SK-N-SH treated with all-trans-retinoic acid at 6 μM for 48 hours (cell line): ENCODE results near the gene MINDY2.

Source experiments
- ATAC-seq: fragments of 200-7000 bp; cut with Tn5 transposase; 3 replicates; pipeline ENCODE4 v1.9.1; 2020; ENCODE audit warnings: mild to moderate bottlenecking, moderate library complexity
- ARNTL ChIP-seq: fragments of 450-650 bp; formaldehyde crosslinking; IDR thresholded peaks from 2 replicates; pipeline ENCODE4 v1.5.0; 2020; ENCODE audit warnings: low read depth, mild to moderate bottlenecking, moderate library complexity, borderline replicate concordance
- BACH2 ChIP-seq: fragments of 250-450 bp; sonication (Bioruptor Pico); IDR thresholded peaks from 2 replicates; pipeline ENCODE4 v1.9.0; 2021; ENCODE audit warnings: mild to moderate bottlenecking, borderline replicate concordance
- CSDC2 ChIP-seq: fragments of 250-450 bp; sonication (Bioruptor Pico); IDR thresholded peaks from 2 replicates; pipeline ENCODE4 v1.5.0; 2020; ENCODE audit warnings: mild to moderate bottlenecking, moderate library complexity
- CSRNP3 ChIP-seq: fragments of 250-450 bp; sonication (Bioruptor Pico); IDR thresholded peaks from 2 replicates; pipeline ENCODE4 v1.5.1; 2021; ENCODE audit warnings: mild to moderate bottlenecking, moderate library complexity
- ESRRG ChIP-seq: fragments of 250-450 bp; sonication (Bioruptor Pico); IDR thresholded peaks from 2 replicates; pipeline ENCODE4 v1.6.1; 2021; ENCODE audit warnings: mild to moderate bottlenecking
- GLIS3 ChIP-seq: fragments of 250-450 bp; sonication (Bioruptor Pico); IDR thresholded peaks from 2 replicates; pipeline ENCODE4 v1.5.0; 2020; ENCODE audit warnings: mild to moderate bottlenecking, moderate library complexity
- ISL1 ChIP-seq: fragments of 250-450 bp; sonication (Bioruptor Pico); IDR thresholded peaks from 2 replicates; pipeline ENCODE4 v2.1.2; 2022; ENCODE audit warnings: mild to moderate bottlenecking, moderate library complexity
- OSR1 ChIP-seq: fragments of 250-450 bp; sonication (Bioruptor Pico); IDR thresholded peaks from 2 replicates; pipeline ENCODE4 v1.8.0; 2022; ENCODE audit warnings: moderate library complexity, mild to moderate bottlenecking, inconsistent platforms
- POU6F1 ChIP-seq: fragments of 250-450 bp; sonication (Bioruptor Pico); IDR thresholded peaks from 2 replicates; pipeline ENCODE4 v1.8.0; 2021; ENCODE audit warnings: low read depth, mild to moderate bottlenecking, moderate library complexity, borderline replicate concordance
- RARB ChIP-seq: fragments of 250-450 bp; sonication (Bioruptor Pico); IDR thresholded peaks from 2 replicates; pipeline ENCODE4 v1.8.0; 2021; ENCODE audit warnings: mild to moderate bottlenecking, moderate library complexity
- SNAI2 ChIP-seq: fragments of 250-450 bp; sonication (Bioruptor Pico); IDR thresholded peaks from 2 replicates; pipeline ENCODE4 v1.5.0; 2020; ENCODE audit warnings: mild to moderate bottlenecking, moderate library complexity
- TCF4 ChIP-seq: fragments of 250-450 bp; sonication (Bioruptor Pico); IDR thresholded peaks from 2 replicates; pipeline ENCODE4 v1.8.0; 2021; ENCODE audit warnings: mild to moderate bottlenecking, moderate library complexity, borderline replicate concordance
- TOX ChIP-seq: fragments of 250-450 bp; sonication (Bioruptor Pico); IDR thresholded peaks from 2 replicates; pipeline ENCODE4 v1.8.0; 2021; ENCODE audit warnings: mild to moderate bottlenecking, moderate library complexity, borderline replicate concordance
- TSHZ2 ChIP-seq: fragments of 250-450 bp; sonication (Bioruptor Pico); IDR thresholded peaks from 2 replicates; pipeline ENCODE4 v1.5.0; 2020; ENCODE audit warnings: mild to moderate bottlenecking, moderate library complexity
- ZC3H10 ChIP-seq: fragments of 250-450 bp; sonication (Bioruptor Pico); IDR thresholded peaks from 2 replicates; pipeline ENCODE4 v1.5.1; 2021; ENCODE audit warnings: mild to moderate bottlenecking, moderate library complexity
- ZFP3 ChIP-seq: fragments of 250-450 bp; sonication (Bioruptor Pico); IDR thresholded peaks from 2 replicates; pipeline ENCODE4 v1.5.0; 2020; ENCODE audit warnings: mild to moderate bottlenecking, moderate library complexity
- ZFP30 ChIP-seq: fragments of 450-650 bp; formaldehyde crosslinking; IDR thresholded peaks from 2 replicates; pipeline ENCODE4 v1.5.0; 2022; ENCODE audit warnings: mild to moderate bottlenecking, moderate library complexity
- ZNF70 ChIP-seq: fragments of 450-650 bp; formaldehyde crosslinking; IDR thresholded peaks from 2 replicates; pipeline ENCODE4 v1.5.0; 2020; ENCODE audit warnings: mild to moderate bottlenecking, moderate library complexity
- TF ChIP-seq, protein P1 (sequence below): fragments of 250-450 bp; sonication (Bioruptor Pico); IDR thresholded peaks from 2 replicates; pipeline ENCODE4 v1.8.0; 2020; ENCODE audit warnings: mild to moderate bottlenecking, moderate library complexity, borderline replicate concordance
- TF ChIP-seq, protein P2 (sequence below): fragments of 250-450 bp; sonication (Bioruptor Pico); IDR thresholded peaks from 2 replicates; pipeline ENCODE4 v1.5.1; 2020; ENCODE audit warnings: low read depth, mild to moderate bottlenecking, moderate library complexity

Gene MINDY2

GRCh38 chr15:58755350-58755749 lies 15.8 kb upstream of the MINDY2 start:
- TF ChIP-seq ZFP3: no peak
- TF ChIP-seq POU6F1: no peak
- no peak for TF ChIP-seq TSHZ2 (CRISPR knock-in tag)
- no peak for TF ChIP-seq ZNF70 (CRISPR knock-in tag)
- no peak for TF ChIP-seq GLIS3 (CRISPR knock-in tag)
- no peak for TF ChIP-seq OSR1 (CRISPR knock-in tag)
- TF ChIP-seq ESRRG (CRISPR knock-in tag): no peak
- TF ChIP-seq ZC3H10 (CRISPR knock-in tag): no peak
- TF ChIP-seq, protein P1, sequence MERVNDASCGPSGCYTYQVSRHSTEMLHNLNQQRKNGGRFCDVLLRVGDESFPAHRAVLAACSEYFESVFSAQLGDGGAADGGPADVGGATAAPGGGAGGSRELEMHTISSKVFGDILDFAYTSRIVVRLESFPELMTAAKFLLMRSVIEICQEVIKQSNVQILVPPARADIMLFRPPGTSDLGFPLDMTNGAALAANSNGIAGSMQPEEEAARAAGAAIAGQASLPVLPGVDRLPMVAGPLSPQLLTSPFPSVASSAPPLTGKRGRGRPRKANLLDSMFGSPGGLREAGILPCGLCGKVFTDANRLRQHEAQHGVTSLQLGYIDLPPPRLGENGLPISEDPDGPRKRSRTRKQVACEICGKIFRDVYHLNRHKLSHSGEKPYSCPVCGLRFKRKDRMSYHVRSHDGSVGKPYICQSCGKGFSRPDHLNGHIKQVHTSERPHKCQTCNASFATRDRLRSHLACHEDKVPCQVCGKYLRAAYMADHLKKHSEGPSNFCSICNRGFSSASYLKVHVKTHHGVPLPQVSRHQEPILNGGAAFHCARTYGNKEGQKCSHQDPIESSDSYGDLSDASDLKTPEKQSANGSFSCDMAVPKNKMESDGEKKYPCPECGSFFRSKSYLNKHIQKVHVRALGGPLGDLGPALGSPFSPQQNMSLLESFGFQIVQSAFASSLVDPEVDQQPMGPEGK: no peak
- TF ChIP-seq, protein P2, sequence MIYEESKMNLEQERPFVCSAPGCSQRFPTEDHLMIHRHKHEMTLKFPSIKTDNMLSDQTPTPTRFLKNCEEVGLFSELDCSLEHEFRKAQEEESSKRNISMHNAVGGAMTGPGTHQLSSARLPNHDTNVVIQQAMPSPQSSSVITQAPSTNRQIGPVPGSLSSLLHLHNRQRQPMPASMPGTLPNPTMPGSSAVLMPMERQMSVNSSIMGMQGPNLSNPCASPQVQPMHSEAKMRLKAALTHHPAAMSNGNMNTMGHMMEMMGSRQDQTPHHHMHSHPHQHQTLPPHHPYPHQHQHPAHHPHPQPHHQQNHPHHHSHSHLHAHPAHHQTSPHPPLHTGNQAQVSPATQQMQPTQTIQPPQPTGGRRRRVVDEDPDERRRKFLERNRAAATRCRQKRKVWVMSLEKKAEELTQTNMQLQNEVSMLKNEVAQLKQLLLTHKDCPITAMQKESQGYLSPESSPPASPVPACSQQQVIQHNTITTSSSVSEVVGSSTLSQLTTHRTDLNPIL (CRISPR knock-in tag): no peak
- no peak for TF ChIP-seq ARNTL (CRISPR knock-in tag)
- TF ChIP-seq BACH2 (CRISPR knock-in tag): no peak
- no peak for TF ChIP-seq ISL1
- no peak for TF ChIP-seq TCF4
- TF ChIP-seq RARB (CRISPR knock-in tag): no peak
- no peak for TF ChIP-seq TOX (CRISPR knock-in tag)

DNA sequence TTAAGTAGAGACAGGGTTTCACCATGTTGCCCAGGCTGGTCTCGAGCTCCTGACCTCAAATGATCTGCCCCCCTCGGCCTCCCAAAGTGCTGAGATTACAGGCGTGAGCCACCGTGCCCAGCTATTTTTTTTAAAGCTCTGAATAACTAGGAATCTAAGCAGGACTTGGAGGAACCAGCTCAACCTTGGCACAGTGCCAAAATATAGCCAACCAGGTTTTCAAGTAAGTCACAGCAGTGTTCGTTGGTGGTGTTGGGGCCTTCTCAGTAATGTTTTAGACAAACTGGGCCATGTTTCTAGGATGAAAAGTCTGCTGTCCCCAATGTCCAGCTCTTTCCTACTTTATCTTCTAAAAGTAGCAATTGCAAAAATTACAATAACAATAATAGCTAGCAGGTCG lies 15.1 kb upstream of the MINDY2 start:
- no peak for ATAC-seq
- TF ChIP-seq CSDC2 (no peak), BACH2 (CRISPR knock-in tag) (no peak), TSHZ2 (CRISPR knock-in tag) (no peak), POU6F1 (no peak), ZFP3 (no peak), GLIS3 (CRISPR knock-in tag) (no peak), TOX (CRISPR knock-in tag) (no peak), ESRRG (CRISPR knock-in tag) (no peak), OSR1 (CRISPR knock-in tag) (no peak), CSRNP3 (CRISPR knock-in tag) (no peak), TCF4 (no peak), SNAI2 (CRISPR knock-in tag) (no peak), RARB (CRISPR knock-in tag) (no peak), ZFP30 (CRISPR knock-in tag) (no peak), ZNF70 (CRISPR knock-in tag) (no peak), ZC3H10 (CRISPR knock-in tag) (no peak)
- TF ChIP-seq, protein P1: no peak
- TF ChIP-seq, protein P2 (CRISPR knock-in tag): no peak

More at GRCh38 chr15:58755350-58755749, 15.8 kb upstream of the MINDY2 start:
- no peak for ATAC-seq
